Liver (tissue), 3 donors: ENCODE results near the gene NET1.

Source experiments
- GABPA ChIP-seq, 2 donors: IDR thresholded peaks in 1 of 2; conservative IDR thresholded peaks in 1 of 2; 2 replicates each; pipeline ENCODE4 v1.6.1; 2016; ENCODE audit warnings: antibody characterized with exemption in 2 of 2, mild to moderate bottlenecking in 1 of 2, moderate library complexity in 1 of 2
- RXRA ChIP-seq, 2 donors: IDR thresholded peaks; 2 replicates each; pipeline ENCODE4 v1.6.1; 2017 to 2018; ENCODE audit warnings: antibody characterized with exemption in 2 of 2, mild to moderate bottlenecking in 1 of 2
- YY1 ChIP-seq: IDR thresholded peaks from 2 replicates; pipeline ENCODE4 v1.6.1; 2016; ENCODE audit warnings: antibody characterized with exemption, mild to moderate bottlenecking
- TF ChIP-seq, protein P1 (sequence below): fragments of 150-350 bp; IDR thresholded peaks from 2 replicates; pipeline ENCODE4 v1.5.1; 2017; ENCODE audit warnings: improper control_type of control experiment, low read depth, low read length; ENCODE audit not compliant: missing input control
- TF ChIP-seq, protein P2 (sequence below): IDR thresholded peaks from 2 replicates; pipeline ENCODE4 v1.6.1; 2016; ENCODE audit warnings: antibody characterized with exemption
- donor health status: healthy.
- donor health status: healthy.

DNA sequence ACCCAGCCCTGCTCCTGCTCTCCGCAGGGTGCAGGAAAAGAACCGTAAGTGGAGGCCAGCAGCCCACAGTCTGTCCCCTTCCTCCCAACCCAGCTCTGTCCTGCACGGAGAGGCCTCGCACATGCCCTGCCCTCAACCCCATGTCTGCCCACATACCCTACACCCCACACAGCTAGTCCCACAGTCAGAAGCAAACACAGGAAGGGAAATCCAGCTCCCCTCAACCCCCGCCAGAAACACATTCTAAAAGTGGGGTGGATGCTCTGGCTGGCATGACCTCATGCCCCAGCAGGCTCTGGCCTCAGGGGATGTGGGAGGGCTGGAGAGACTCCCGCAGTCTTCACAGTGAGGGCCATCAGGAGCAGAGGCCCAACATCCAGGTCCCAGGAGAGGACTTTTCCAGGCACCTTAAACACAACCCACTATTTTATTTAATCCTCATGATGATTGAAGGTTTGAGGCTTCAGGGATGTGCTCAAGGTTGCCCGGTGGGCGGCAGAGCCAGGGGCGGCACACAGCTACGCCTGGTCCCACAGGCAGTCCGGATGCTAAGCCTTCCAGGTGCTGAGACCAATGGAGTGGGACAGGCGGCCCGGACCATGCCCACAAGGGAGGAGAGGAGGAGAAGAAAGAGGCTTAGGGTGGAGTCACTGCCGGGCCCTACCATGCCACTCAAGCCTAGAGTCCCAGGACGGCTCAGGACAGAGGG, 57.1 kb downstream of the NET1 start:
- TF ChIP-seq, protein P1, sequence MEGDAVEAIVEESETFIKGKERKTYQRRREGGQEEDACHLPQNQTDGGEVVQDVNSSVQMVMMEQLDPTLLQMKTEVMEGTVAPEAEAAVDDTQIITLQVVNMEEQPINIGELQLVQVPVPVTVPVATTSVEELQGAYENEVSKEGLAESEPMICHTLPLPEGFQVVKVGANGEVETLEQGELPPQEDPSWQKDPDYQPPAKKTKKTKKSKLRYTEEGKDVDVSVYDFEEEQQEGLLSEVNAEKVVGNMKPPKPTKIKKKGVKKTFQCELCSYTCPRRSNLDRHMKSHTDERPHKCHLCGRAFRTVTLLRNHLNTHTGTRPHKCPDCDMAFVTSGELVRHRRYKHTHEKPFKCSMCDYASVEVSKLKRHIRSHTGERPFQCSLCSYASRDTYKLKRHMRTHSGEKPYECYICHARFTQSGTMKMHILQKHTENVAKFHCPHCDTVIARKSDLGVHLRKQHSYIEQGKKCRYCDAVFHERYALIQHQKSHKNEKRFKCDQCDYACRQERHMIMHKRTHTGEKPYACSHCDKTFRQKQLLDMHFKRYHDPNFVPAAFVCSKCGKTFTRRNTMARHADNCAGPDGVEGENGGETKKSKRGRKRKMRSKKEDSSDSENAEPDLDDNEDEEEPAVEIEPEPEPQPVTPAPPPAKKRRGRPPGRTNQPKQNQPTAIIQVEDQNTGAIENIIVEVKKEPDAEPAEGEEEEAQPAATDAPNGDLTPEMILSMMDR, result no peak
- no peak for TF ChIP-seq RXRA (IDR thresholded peaks at IDR 0.05)
- TF ChIP-seq, protein P2, sequence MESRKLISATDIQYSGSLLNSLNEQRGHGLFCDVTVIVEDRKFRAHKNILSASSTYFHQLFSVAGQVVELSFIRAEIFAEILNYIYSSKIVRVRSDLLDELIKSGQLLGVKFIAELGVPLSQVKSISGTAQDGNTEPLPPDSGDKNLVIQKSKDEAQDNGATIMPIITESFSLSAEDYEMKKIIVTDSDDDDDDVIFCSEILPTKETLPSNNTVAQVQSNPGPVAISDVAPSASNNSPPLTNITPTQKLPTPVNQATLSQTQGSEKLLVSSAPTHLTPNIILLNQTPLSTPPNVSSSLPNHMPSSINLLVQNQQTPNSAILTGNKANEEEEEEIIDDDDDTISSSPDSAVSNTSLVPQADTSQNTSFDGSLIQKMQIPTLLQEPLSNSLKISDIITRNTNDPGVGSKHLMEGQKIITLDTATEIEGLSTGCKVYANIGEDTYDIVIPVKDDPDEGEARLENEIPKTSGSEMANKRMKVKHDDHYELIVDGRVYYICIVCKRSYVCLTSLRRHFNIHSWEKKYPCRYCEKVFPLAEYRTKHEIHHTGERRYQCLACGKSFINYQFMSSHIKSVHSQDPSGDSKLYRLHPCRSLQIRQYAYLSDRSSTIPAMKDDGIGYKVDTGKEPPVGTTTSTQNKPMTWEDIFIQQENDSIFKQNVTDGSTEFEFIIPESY, result no peak
- no peak for TF ChIP-seq GABPA (IDR thresholded peaks at IDR 0.05 in 1 of 2, conservative IDR thresholded peaks at IDR 0.05 in 1 of 2)
- TF ChIP-seq YY1, result no peak
